Activated CD4-positive, CD25-positive, alpha-beta regulatory T cell treated with anti-CD3 and anti-CD28 coated beads, Interleukin-2, amount 50 U/mL, for 16 hours (primary cell): Measurements from ENCODE around the gene EMP3.

Source experiments
- DNase-seq: peaks from one replicate; pipeline ENCODE4 v3.0.0-alpha.2; 2020; ENCODE audit warnings: low read depth, low spot score

EMP3 gene

DNA sequence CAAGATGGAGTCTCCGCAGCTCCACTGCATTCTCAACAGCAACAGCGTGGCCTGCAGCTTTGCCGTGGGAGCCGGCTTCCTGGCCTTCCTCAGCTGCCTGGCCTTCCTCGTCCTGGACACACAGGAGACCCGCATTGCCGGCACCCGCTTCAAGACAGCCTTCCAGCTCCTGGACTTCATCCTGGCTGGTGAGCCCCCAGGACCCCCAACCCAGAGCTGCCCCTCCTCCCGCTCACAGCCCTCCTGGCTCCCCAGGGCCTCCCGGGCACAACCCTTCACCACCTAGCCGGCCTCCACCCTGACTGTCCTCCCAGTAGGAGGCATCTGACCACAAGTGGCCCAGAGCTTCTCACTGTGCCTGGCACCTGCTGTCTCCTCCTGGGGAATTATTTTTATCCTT, 48.2 kb downstream of the EMP3 start:
- DNase-seq = no peak

DNA sequence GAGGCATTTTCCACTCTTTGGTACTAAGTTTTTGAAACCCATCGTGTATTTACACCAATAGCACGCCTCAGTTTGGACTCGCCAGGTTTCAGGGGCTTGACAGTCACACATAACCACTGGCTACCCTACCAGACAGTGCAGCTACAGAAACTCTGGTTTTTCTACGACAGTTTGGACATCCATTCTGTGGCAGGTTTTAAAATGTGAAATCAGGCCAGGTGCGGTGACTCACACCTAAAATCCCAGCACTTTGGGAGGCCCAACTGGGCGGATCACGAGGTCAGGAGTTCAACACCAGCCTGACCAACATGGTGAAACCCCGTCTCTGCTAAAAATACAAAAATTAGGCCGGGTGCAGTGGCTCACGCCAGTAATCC, 52.8 kb downstream of the EMP3 start:
- DNase-seq = no peak

DNA sequence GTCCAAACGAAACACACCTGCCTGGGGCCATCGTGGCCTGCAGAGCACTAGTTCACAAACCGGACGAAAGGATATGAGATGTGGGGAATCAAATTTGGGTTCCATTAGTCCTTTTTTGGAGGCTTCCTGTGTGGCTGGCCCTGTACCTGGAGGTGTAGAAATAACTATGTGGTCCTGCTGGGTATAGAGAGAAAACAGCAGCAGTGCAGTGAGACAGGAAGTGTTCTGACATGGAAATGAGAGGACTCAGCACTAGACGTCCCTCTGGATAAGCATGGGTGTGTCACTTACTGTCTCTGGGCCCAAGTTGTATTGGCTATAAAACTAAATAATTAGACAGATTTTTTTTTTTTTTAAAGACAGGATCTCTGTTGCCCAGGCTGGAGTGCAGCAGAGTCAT, 53.7 kb downstream of the EMP3 start:
- no peak for DNase-seq
